Esophagus muscularis mucosa (tissue), 3 donors: ENCODE measurements around the gene GABRA4.

Experiments
- CTCF ChIP-seq, 3 experiments: fragments of 200-600 bp in 2 of 3; fragments of 450-650 bp in 1 of 3; sonication (generic) in 2 of 3; IDR thresholded peaks; one replicate each; pipeline ENCODE4 v1.5.1; 2017 to 2019; ENCODE audit warnings: antibody characterized with exemption in 3 of 3, mild to moderate bottlenecking in 2 of 3, moderate library complexity in 1 of 3
- POLR2AphosphoS5 ChIP-seq, 2 donors: sonication (generic); formaldehyde crosslinking; IDR thresholded peaks; one replicate each; pipeline ENCODE4 v1.6.1; 2017; ENCODE audit warnings: antibody characterized with exemption in 2 of 2

GRCh38 chr4:46945062-46945461, 48.3 kb downstream of the GABRA4 start:
- no peak for TF ChIP-seq POLR2AphosphoS5 (IDR thresholded peaks at IDR 0.05)
- TF ChIP-seq CTCF (IDR thresholded peaks at IDR 0.05), result no peak
